Esophagus mucosa (tissue), 1 donor: ENCODE data around the gene DTD1. TPM values are rescaled to one million over a fixed set of nuclear protein-coding genes. Genes with fewer than 3 reads are reported as not detected.

Experiments used
- ATAC-seq: fragments of 200-7000 bp; cut with Tn5 transposase; one replicate; pipeline ENCODE4 v1.9.1; 2020
- total RNA-seq: library from RNA; stranded (reverse); gene quantifications from one replicate; pipeline ENCODE4 v1.2.4, GENCODE V29; 2023
- donor health status: DM: yes; HTN: yes; CAD: no.

Gene DTD1, protein sequence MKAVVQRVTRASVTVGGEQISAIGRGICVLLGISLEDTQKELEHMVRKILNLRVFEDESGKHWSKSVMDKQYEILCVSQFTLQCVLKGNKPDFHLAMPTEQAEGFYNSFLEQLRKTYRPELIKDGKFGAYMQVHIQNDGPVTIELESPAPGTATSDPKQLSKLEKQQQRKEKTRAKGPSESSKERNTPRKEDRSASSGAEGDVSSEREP
- total RNA-seq = 36.1 TPM

DNA sequence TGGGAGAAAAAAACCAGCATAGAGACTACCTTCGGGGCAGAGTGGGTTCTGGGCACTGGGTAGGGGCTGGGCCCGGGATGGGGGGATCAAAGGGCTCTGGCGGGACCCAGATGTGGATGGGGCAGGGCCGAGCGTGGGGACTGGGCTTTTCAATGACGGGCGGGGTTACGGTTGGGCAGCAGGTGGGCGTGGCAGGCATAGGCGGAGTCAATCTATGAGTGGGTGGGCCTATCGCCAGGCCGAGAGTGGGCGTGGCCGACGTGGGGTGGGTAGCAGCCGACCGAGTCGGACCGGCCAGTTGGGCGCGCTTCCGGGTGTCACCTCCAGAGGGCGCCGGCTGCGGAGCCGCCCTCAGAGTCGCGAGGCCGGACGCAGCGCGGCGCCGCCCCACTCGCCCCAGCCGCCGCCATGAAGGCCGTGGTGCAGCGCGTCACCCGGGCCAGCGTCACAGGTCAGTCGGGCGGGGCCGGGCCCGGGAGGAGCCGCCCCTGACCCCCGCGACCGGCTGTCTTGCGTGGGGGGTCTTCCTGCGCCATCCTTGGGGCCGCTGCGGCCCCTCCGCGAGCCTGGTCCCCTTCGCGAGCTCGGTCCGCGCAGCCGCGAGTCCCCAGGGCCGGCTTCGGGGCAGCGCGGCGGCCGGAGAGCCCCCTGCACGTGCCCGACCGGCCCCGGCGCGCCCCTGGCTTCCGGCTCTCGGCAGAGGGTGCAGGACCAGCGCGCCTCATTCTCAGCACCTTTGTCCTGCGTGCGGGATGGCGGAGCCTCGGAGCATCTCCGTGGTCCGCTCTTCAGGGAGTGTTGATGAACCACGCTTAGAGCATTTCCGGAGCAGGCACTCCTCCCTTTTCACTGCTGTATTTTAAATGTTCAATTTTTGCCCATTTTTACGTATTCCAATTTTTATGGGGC, at the start of gene DTD1:
Gene DTD1, plus strand, starts transcription at position 390 of the 909 bp plus-strand sequence. Its CDS starts 19 bp downstream, at position 409.
- ATAC-seq = peak; percentile 98

GRCh38 chr20:18541741-18542140, 46.1 kb upstream of the DTD1 start:
- ATAC-seq = peak; percentile 59

- no peak for ATAC-seq
Measured at GRCh38 chr20:18543216-18543615, 44.6 kb upstream of the DTD1 start.

DNA sequence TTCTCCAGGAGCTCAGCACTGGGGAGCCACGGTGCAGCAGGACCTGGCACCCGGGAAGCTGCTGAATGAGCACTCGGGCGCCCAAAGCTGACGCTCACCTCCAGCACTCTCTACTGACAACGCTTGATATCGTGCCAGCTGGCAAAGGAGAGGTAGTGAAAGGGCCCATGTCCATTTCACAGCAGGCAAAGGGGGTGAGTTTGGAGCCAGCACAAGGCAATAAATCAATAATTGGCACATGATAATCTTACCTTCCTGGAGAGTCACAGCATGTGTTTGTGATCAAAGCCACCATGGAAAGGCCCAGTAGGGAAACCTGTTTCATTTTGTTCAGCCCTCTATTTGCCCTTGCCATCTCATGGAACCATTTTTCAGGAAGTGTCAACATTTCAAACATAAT, 43.9 kb upstream of the DTD1 start:
- no peak for ATAC-seq

DNA sequence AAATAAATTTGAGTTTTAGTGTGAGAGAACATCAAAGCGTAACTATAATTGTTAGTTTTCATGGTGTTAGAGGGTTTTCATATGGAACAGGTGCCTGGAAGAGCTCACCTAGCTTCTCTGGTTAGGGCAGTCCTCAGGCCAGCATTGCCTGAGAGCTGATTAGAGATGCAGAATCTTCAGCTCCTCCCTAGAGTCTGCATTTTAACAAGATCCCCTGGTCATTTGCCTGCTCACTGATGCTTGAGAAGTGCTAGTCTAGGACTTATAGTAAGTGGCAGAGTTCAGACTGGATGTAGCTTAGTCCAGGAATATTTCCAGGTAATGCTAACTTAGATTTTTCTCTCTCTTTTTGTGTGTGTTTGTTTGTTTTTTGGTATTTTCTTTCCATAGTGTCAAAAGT, 42.3 kb upstream of the DTD1 start:
- ATAC-seq = no peak

- no peak for ATAC-seq
Measured at GRCh38 chr20:18548465-18548864, 39.4 kb upstream of the DTD1 start.

GRCh38 chr20:18553746-18554145, 34.1 kb upstream of the DTD1 start:
- ATAC-seq = no peak

- ATAC-seq = peak; percentile 99
Measured at GRCh38 chr20:18566892-18567738, 20.7 kb upstream of the DTD1 start, which contains the start of gene SMIM26. Gene SMIM26 (plus strand): TSS chr20:18567432. CDS start chr20:18567479, 47 bp downstream.

DNA sequence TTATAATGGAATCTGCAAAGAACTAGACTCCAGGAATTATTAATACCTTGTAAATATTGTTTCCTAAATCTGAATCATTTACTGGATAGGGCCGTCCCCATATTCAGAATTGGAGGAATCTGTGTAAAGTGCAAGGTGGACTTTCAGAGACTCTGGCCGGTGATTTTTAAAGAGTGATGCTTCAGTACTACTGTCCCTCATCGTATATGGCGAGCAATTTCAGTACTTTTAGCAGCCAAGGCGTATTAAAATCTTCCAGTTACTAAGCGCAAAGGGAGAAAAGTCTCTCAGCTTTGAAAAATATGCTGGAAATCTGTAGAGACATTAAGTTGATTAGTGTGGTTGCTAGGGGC, 20.1 kb upstream of the DTD1 start:
- ATAC-seq = no peak

GRCh38 chr20:18571009-18571408, 16.8 kb upstream of the DTD1 start:
- ATAC-seq = no peak

DNA sequence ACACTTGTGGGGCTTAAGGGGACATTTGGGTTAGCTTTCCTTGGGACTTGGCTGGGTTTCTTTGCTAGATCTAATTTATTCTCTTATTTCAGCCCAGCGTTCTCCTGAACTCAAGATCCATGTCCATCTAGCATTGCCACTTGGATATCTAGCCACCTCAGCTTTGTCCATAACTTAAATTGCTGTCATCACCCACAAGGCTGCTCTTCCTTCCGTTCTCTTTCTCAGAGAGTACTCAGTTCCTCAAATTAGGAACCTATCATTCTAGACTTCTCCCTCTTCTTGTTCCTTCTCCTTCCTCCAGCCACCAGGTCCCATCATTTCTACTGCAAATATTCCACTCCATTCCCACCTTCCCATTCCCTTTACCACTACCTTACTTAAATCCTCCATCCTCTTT, 16.3 kb upstream of the DTD1 start:
- no peak for ATAC-seq

DNA sequence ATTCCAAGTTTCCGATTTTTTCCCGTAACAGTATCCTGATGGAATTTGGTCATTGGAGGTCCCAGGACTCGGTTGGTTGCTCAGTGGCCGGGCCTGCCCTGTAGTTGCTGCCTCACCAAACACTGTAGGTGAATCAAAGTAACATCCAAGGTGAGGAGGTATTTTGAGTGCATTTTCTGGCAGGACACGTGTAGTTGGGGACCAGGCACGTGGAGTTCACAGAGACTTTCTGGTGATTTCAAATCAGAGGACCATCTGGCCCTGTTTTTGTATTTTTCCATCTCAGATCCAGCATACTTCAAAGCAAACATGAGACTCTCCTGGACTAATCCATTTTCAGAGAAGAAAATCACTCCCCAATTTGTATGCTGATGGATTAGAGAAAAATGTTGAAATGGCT, 9.9 kb upstream of the DTD1 start:
- no peak for ATAC-seq

GRCh38 chr20:18578581-18578980, 9.3 kb upstream of the DTD1 start:
- no peak for ATAC-seq

DNA sequence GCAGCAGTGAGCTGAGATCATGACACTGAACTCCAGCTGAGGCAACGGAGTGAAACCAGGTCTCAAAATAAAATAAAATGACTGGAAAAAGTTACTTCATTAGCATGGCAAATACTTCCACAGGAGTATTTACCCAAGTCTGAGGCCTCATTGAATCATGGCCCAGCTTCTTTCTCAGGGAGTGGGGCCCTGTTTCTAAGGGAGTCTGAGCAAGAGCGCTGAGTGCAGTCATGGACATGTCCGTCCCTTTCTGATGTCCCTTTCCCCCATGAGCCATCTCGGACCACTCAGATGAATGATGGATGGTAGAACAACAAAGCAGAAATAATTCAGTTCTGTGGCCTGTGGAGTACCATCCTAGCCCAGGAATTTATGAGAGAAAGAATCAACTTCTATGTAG, 7.8 kb upstream of the DTD1 start:
- ATAC-seq = no peak

- ATAC-seq = peak; percentile 51
Measured at GRCh38 chr20:18585134-18585533, 2.7 kb upstream of the DTD1 start.

DNA sequence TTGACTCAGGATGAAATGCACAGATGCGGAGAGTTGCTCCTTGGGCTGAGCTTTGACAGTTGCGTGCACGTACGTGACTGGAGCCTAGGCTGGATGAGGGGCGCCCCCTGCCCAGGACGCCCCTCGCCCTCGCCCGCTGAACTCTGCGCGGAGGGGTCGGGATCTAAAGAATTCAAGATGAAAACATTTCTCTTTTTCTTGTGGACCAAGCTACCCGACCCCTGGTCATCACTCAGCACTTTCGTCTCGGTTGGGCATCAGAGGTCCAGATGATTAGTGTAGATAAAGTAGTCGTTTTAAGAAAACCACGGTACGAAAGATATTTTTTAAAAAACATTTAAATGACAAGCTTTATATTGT, 700 bp downstream of the DTD1 start:
- ATAC-seq = no peak

DNA sequence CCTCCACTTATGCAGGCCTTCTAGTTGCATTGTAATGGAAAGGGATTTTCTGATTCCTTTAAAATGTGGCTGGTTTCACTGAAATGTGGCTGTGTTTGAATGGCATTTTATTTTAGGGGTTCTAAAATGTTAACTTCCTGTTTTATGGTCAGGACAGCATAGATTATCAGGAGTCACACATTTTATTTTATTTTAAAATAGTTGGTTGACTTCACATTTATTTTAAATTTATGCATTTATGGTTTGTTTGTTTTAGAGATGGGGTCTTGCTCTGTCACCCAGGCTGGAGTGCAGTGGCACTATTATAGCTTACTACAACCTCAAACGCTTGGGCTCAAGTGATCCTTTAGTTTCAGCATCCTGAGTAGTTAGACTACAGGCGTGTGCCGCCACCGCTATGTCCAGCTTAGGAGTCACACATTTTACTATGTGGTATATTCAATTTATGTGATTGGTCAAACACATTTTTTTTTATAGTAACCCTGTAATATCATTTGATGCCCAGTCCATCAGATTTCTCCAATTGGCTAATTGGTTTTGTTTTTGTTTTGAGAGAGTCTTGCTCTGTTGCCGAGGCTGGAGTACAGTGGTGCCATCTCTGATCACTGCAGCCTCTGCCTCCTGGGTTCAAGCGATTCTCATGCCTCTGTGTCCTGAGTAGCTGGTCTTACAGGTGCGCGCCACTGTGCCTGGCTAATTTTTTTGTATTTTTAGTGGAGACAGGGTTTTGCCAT, 2.3 kb downstream of the DTD1 start:
- ATAC-seq = no peak

- no peak for ATAC-seq
Measured at GRCh38 chr20:18596270-18596669, 8.4 kb downstream of the DTD1 start.

GRCh38 chr20:18609741-18610140, 21.9 kb downstream of the DTD1 start:
- ATAC-seq = no peak

DNA sequence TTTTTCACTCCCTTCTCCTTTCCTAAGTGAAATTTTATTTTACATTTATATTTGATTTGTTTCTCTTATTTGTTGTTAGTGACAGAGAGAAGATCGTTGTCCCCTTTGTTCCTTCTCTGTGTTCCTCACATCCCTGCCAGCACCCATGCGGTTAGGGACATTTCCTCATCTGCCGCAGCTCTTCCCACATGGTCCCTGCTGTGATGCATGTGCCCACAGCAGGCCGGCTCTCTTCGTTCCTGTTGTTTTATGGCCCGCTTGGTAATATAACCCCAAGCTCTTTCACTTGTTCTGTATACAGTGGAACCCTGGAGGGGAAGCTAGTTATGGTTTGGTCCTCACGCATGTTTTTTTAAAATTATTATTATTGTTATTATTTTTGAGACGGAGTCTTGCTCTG, 23.6 kb downstream of the DTD1 start:
- ATAC-seq = no peak

- ATAC-seq = peak; percentile 99
Measured at GRCh38 chr20:18613553-18613952, 25.7 kb downstream of the DTD1 start.

GRCh38 chr20:18614244-18614643, 26.4 kb downstream of the DTD1 start:
- ATAC-seq = peak; percentile 54
